HCT116 (cell line): ENCODE measurements around the gene BMERB1.
"Not testable (repeated sequence)": the region's sequence is repeated elsewhere in the genome, so short reads cannot be mapped to it uniquely, and the experiment has no call there.

Experiments used
- CTCF ChIP-seq, 3 experiments: fragments of 200-600 bp in 1 of 3; sonication (generic) in 1 of 3; IDR thresholded peaks in 2 of 3; conservative IDR thresholded peaks in 1 of 3; 2 replicates each; pipeline ENCODE4 v1.5.1; 2012 to 2017; ENCODE audit warnings: low read depth in 2 of 3, low read length in 2 of 3, antibody characterized with exemption in 1 of 3, borderline replicate concordance in 1 of 3, control low read depth in 1 of 3, mild to moderate bottlenecking in 1 of 3, mixed read lengths in 1 of 3, mixed run types in 1 of 3, moderate library complexity in 1 of 3; ENCODE audit not compliant: insufficient read depth in 1 of 3
- MAX ChIP-seq: IDR thresholded peaks from 2 replicates; pipeline ENCODE4 v1.6.1; 2012
- POLR2AphosphoS5 ChIP-seq: IDR thresholded peaks from 2 replicates; pipeline ENCODE4 v1.6.1; 2011; ENCODE audit warnings: mild to moderate bottlenecking, low read depth, low read length, moderate library complexity

- not testable (repeated sequence) for TF ChIP-seq CTCF (IDR thresholded peaks at IDR 0.05 in 2 of 3, conservative IDR thresholded peaks at IDR 0.05 in 1 of 3; ENCODE audit: borderline replicate concordance in 1 of 3, insufficient read depth in 1 of 3, low read depth in 2 of 3, low read length in 2 of 3); POLR2AphosphoS5; MAX
Measured at GRCh38 chr16:15421696-15422095, 12.7 kb upstream of the BMERB1 start.
